GM12891 (cell line): ENCODE measurements around the gene RPP40.

Experiments
- POLR2A ChIP-seq: IDR thresholded peaks from 2 replicates; pipeline ENCODE4 v1.6.1; 2011; ENCODE audit warnings: low read depth, low read length, control low read depth
- POLR2AphosphoS5 ChIP-seq: IDR thresholded peaks from 2 replicates; pipeline ENCODE4 v1.6.1; 2011; ENCODE audit warnings: low read depth, low read length, control low read depth
- POU2F2 ChIP-seq: IDR thresholded peaks from 2 replicates; pipeline ENCODE4 v1.6.1; 2011; ENCODE audit warnings: low read depth, mild to moderate bottlenecking, control low read depth, low read length, moderate library complexity
- SPI1 ChIP-seq: IDR thresholded peaks from 2 replicates; pipeline ENCODE4 v1.6.1; 2011; ENCODE audit warnings: low read depth, low read length, control low read depth

GRCh38 chr6:5050009-5050408, 46.2 kb upstream of the RPP40 start:
- TF ChIP-seq POLR2A (no peak), POLR2AphosphoS5 (no peak), SPI1 (no peak), POU2F2 (no peak)
